ELR (cell line): ENCODE results near the gene CNPY4.

ENCODE experiments used
- DNase-seq: peaks from one replicate; pipeline ENCODE4 v3.0.0-alpha.2; 2015; ENCODE audit warnings: low read depth

CNPY4 gene

GRCh38 chr7:100091411-100092181 is 27.8 kb upstream of the CNPY4 start:
- peak; percentile 79 for DNase-seq

DNA sequence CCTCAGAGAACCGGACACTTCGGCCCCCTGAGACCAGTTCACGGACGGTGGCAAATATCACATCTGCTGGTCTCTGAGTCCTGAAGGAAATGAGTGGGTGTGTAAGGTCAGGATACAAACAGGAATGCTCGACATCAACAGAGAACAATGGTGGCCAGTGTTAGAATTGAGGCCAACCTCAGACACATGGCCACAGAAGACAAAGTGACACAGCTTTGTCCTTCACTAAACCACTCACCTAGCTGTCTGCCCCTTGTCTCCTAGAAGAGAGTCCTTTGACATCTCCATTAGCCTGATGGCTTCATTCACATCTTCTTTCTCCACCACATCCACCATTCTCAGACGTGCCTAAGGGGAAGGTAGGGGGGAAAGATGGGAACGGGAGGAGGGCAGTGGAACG is 26.4 kb upstream of the CNPY4 start:
- DNase-seq = no peak

DNA sequence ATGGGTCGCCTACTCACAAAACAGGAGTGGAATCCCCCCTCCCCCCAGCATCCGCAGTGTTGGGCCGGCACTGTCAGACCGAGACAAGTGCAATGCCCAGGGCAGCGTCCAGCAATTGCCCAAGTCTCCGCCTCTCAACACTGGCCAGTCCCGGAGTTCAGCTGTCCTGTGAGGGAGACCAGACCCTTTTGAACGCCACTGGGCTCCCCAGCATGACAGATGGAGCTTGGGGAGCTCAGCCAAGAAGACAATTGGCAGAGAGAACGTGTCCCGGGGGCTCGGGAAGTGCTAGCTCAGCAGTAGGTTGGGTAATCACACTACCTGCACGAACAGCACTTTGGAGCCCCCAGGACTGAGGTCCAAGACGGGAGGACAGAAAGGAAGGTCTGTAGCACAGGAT is 25.9 kb upstream of the CNPY4 start:
- no peak for DNase-seq

DNA sequence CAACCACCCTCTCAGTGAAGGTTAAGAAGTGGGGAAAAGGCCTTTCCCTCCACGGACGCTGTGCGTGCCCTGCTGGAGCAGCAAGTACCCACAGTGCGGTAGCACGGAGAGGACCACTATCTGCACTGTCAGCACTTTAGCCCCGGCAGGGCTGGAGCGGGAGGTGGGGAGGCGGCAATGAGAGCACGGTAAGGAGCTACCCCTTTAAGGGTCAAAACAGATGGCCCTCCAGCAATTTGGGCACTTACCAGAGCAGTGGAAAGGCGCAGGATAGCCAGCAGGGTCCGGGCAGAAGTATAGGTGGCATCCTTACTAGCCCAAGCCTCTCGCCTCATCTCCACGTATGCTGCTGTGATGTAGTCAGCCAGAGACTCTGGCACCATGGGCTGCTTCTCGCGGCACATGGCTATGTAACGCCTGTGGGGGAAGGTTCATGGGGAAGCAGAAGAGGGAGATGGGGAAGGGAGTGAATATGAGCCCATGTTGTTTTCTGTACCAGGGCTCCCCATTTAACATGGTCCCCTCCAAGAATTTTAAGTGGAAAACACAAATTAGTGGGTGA is 25.4 kb upstream of the CNPY4 start:
- no peak for DNase-seq

GRCh38 chr7:100095289-100095688 is 24.1 kb upstream of the CNPY4 start:
- DNase-seq = no peak

GRCh38 chr7:100095704-100096103 is 23.7 kb upstream of the CNPY4 start:
- no peak for DNase-seq

GRCh38 chr7:100098913-100099312 is 20.5 kb upstream of the CNPY4 start:
- DNase-seq = no peak

- DNase-seq = no peak
Observed at GRCh38 chr7:100099452-100099851, 20.0 kb upstream of the CNPY4 start.

DNA sequence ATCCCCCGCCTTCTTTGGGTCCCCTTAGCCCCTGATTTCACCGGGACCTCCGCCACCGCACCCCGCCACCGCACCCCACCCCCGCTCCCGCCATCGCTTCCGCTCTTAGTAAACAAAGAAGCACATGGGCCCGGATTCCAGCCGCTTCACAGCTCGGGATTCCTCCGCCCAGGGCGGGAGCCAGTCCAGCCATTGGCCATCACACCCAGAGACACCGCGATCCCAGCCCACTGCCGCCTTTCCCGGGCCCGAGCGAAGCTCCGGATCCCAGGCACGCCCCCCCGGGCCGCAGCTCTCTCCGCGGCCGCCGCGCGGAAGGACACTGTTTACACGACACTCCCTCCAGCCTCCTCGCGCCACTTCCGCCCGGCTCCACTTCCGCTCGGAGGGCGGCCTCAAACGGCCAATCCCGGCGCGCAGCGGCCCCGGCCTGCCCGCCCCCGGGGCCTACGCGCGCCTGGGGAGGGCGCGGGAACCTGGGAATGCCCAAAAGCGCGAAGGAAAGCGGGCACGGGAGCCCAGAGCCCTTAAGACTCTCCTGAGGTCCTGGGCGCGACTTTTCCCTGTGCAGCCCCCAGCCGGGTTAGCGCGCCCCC is 18.9 kb upstream of the CNPY4 start:
- peak; percentile 95 for DNase-seq

DNA sequence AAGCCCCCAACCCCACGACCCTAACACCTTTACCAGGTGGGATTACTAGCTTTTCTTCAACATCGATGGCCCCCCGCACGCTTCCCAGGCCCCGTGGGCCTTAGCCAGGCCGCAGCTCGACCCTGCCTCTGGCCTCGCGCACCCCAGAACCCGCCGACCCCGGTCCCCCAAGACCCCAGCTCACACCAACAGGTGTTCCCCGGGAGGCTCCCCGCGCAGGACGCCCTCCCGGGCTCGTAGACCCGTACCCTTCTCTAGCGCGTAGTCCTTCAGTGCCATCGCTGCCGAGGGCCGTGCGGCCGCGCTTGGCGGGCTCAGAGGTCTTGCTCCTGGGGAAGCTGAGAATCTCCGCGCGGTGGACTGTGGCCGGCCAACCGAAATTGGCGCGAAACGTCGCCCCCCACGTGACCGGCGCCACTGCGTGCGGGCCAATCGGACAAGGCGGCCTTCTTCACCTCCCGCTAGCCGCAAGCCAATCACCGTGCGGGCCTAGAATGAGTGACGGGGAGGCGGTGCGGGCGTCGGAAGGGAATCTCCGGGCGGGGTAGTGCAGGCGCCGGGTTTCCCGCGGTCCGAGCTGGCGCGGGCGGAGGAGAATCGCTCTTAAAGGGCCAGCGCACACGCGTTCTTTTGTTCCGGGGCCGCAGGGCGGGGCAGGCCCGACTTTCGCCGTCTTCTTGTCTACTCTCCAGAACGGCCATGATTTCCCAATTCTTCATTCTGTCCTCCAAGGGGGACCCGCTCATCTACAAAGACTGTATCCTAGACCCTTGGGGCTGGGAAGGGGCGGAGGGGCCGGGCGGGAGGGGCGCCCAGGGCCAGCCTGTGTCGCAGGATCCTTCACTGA is 18.2 kb upstream of the CNPY4 start, which contains the start of the genes AP4M1 and MCM7:
Gene AP4M1, plus strand, starts transcription at position 628 of the 847 bp plus-strand sequence. Its CDS starts 72 bp downstream, at position 700.
Gene MCM7, minus strand, starts transcription at position 382 of the 847 bp plus-strand sequence. Its CDS starts 103 bp downstream, at position 279.
- DNase-seq = peak; percentile 99

DNA sequence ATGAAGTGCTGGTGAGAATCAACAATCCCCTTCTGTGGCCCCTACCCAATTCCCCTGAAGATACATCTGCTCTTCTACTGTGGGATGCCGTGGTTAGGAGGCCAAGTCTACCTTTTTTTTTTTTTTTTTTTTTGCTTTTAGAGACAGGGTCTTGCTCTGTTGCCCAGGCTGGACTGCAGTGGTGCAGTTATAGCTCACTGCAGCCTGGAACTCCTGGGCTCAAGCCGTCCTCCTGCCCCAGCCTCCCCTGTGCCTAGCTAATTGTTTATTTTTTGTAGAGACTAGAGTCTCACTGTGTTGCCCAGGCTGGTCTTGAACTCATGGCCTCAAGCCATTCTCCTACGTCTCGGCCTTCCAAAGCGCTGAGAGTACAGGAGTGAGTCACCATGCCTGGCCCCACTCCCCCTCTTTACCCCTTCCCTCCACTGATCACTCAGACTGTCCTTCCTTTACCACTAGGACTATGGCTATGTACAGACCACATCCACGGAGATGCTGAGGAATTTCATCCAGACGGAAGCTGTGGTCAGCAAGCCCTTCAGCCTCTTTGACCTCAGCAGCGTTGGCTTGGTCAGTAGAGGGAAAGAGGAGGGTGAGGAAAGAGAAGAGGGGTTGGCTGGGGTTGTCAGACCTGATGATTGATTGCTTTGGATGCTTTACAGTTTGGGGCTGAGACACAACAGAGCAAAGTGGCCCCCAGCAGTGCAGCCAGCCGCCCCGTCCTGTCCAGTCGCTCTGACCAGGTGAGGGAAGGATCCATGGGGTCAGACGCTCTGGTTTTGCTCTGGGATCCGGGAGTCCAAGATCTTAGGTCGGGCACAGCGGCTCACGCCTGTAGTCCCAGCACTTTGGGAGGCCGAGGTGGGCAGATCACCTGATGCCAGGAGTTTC is 16.2 kb upstream of the CNPY4 start:
- peak; percentile 99 for DNase-seq

- no peak for DNase-seq
Observed at GRCh38 chr7:100105534-100105933, 13.9 kb upstream of the CNPY4 start.

DNA sequence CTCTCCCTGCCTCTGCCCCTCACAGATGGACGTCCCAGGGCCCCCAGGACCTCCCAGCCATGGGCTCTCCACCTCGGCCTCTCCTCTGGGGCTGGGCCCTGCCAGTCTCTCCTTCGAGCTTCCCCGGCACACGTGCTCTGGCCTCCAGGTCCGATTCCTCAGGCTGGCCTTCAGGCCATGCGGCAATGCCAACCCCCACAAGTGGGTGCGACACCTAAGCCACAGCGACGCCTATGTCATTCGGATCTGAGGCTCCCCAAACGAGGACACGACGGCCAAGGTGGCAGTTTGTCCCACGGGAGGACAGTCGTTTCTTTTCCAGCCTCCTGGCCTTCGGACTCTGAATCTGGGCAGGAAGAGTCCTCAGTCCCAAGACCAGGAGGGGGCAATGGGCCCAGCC is 12.8 kb upstream of the CNPY4 start:
- no peak for DNase-seq

DNA sequence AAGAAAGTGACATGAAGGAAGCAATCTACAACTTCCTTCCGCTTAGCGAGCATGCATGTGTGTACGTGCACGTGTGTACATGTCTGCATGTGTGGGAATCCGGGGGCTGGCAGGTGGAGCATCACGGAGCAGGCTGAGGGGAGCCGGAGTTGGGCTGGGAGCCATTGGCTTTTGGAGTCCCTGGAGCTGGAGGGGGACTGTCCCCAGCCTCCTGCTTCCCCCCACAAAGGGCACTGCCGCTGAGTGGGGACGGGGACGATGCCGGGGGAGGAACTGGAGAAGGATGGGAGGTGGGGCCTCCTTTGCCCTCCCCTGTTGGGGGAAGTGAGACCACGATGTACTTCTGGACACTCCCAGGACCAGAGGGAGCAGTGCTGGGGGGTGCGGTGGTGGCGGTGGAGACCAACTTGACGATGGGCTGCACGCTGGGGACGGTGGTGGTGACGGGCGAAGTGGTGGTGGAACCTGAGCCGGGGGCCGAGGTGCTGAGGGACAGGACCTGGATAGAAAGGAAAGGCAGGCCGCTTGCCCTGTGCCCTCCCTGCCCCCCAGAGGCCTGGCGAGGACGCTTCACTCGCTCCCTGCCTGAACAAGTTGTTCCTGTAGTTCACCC is 12.2 kb upstream of the CNPY4 start:
- no peak for DNase-seq

DNA sequence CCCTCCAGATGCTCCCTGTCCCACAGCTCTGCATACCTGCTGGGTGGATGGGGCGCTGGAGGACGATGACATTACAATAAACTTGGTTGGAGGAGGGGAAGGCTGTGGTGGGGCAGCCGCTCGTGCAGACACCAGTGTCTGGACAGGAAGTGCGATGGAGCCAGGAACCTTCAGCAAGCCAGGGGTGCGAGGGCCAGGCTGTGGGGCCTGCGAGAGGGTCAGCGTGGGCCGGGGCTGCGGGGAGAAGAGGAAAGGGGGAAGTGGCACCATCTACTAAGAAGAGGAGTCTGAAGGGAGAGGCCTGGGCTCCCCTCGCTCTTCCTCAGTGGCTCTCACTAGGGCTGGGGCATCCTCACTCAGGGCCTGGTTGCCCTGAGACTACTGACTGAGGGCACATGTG is 11.5 kb upstream of the CNPY4 start:
- DNase-seq = no peak

GRCh38 chr7:100109521-100110163 is 9.8 kb upstream of the CNPY4 start:
- DNase-seq = no peak

DNA sequence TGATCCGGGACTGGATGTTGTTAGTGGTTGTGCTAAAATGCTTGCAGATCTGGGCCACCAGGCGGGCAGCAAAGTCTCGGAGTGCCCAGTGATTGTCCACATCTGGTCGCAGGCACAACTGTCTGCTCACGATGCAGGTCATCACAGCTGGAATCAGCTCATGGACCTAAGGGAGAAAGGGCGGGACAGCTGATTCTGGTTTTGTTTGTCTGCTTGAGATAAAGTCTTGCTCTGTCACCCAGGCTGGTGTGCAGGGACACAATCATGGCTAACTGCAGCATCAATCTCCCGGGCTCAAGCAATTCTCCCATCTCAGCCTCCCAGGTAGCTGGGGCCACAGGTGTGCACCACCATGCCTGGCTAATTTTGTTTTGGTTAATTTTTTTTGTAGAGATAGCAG is 8.3 kb upstream of the CNPY4 start:
- no peak for DNase-seq

- no peak for DNase-seq
Observed at GRCh38 chr7:100111914-100112313, 7.5 kb upstream of the CNPY4 start.

GRCh38 chr7:100115026-100115425 is 4.4 kb upstream of the CNPY4 start:
- no peak for DNase-seq

- no peak for DNase-seq
Observed at GRCh38 chr7:100118388-100119071, 904 bp upstream of the CNPY4 start.
